Epithelial cell of prostate (primary cell): ENCODE results near the gene RNF149.
"Not testable (repeated sequence)": the region's sequence is repeated elsewhere in the genome, so short reads cannot be mapped to it uniquely, and the experiment has no call there.

Experiments
- DNase-seq: peaks from one replicate; pipeline ENCODE4 v3.0.0-alpha.2; 2011; ENCODE audit warnings: low read depth, low spot score
- H3K27ac ChIP-seq: fragments of 450-650 bp; 2 replicates; pipeline ENCODE4 v1.5.1; 2017; ENCODE audit warnings: mild to moderate bottlenecking

Gene RNF149

DNA sequence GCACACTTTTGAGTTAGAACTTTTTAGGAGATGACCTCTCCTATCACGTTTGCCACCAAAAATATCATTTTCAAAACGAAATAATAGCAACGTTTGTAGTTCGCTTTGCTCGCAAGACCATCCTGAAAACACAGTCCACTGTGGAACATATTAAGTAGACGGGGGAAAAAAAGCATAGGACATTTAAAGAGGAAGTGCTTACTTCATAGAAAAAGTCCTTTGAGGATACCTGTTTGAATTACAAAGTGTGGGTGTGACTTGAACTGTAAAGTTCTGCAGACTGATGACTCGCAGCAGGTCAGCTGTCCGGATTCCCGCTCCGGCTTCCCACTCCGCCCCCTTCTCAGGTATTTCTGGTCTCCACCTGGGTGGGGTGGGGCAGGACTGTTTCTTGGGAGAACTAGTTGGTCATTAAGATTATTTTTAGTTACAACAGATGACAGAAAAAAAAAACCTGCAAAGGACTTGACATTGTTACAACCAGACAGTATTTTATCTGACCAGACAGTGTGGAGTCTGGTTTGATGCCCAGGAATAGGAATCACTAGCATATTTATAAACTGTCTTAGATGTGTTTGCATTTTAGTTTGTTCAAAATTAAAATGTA is 42.5 kb downstream of the RNF149 start:
- no peak for DNase-seq
- peak overlapping the region; percentile 66 for H3K27ac ChIP-seq

DNA sequence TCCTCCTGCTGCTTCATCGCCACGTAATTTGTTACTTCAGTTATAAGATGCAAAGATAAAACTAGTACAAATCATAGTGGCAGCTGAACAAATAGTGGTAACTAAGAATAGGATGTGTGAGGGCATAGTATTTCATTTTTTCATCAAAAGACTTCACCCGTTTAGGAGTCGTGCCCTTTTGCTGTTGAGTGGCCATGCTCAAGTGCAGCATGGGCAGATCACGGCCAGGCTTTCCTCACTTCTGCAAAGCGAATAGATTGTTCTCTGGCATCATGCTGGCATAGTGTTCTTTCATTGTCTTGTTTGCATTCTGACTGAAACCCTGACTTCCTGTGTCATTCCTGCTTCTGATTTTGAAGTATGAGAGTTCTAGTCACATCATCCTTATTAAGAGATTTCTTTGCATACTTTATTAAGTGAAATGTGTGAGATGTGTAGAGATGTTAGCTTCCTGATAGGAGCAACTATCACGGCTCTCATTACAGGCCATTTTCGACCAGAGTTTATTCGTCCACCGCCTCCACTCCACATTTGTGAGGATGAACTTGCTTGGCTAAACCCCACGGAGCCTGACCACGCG is 44.1 kb downstream of the RNF149 start:
- DNase-seq, result no peak
- peak overlapping the region; percentile 66 for H3K27ac ChIP-seq

DNA sequence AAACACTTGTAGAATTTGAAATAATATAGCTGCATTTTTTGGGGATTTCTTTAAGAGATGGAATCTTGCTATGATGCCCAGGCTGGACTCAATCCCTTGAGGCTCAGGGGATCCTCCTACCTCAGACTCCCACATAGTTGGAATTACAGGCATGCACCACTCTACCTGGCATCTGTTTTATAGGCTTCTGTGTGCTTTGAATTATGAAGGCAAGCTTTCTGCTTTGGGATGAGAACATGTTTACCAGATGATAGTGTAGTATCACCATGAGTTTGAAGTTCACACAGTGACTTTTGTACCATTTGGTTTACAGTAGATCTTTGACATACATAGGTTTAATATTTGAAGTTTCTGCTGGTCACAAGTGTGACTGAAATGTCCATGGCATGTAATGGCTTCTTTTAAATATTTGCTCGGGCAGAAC is 45.1 kb downstream of the RNF149 start:
- no peak for DNase-seq
- H3K27ac ChIP-seq, result no peak overlapping the region

DNA sequence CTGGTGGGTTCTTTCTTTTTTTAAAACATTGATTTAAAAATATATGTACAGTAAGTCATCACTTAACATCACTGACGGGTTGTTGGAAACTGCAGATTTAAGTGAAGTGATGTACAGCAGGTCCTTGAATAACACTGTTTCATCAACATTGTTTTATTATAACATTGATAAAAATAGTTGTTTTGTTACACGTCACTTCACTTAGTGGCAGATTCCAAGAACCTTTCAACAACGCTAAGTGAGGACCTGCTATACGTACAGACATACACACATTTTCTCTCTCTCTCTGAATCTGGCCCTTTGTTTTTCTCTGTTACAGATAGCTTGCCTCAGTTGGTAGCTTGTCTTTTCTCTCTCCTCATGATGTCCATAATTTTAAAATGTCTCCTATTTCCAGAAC is 46.4 kb downstream of the RNF149 start:
- DNase-seq, result no peak
- H3K27ac ChIP-seq, result no peak overlapping the region

DNA sequence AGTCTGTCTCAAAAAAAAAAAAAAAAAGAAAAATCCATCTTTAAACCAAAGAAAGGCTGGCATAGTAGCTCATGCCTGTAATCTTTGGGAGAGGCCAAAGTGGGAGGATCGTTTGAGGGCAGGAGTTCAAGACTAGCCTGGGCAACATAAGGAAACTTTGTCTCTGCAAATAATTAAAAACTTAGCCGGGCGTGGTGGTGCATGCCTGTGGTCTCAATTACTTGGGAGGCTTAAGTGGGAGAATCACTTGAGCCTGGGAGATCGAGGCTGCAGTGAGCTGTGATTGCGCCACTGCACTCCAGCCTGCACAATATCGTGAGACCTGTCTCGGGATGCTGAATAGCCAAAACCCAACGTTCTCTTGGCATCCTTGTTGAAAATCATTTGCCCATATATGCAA is 49.7 kb downstream of the RNF149 start:
- DNase-seq, result no peak
- H3K27ac ChIP-seq, result no peak overlapping the region

DNA sequence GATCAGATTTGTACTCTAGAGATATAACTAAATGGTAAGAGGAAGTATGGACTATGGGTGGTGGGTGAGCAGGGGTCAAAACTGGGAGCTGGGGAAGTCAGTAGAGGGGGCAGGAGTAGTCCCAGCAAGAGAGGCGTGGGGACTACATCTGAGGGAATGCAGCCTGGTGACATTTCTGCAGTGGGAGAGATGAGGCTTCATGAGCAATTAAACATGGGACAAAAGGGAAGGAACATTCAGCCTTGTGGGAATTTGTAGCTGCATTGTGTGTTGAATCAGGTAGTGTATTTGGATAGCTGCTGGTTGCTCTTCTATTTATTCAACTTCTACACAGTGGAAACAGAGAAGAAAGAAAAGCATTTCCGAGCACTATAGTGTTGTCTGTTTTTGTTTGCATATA is 52.2 kb downstream of the RNF149 start:
- no peak for DNase-seq
- H3K27ac ChIP-seq, result peak overlapping the region; percentile 91

DNA sequence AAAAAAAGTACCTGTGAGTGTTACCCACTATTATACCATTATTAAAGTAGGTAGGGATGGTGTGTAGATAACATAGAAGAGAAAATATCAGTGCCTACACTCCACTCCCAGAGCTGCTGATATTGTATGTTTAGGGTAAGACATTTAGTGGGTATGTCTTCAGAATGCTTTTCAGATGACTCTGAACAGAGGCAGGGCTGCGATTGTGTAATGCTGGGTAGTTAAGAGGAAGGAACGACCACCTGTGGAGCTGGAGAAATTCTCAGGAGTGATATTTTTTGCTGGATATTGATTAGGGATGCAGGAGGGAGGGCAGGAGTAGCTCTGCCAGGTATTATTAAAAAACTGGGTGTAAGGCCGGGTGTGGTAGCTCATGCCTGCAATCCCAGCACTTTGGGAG is 53.0 kb downstream of the RNF149 start:
- peak overlapping the region; percentile 91 for H3K27ac ChIP-seq
- DNase-seq, result no peak

DNA sequence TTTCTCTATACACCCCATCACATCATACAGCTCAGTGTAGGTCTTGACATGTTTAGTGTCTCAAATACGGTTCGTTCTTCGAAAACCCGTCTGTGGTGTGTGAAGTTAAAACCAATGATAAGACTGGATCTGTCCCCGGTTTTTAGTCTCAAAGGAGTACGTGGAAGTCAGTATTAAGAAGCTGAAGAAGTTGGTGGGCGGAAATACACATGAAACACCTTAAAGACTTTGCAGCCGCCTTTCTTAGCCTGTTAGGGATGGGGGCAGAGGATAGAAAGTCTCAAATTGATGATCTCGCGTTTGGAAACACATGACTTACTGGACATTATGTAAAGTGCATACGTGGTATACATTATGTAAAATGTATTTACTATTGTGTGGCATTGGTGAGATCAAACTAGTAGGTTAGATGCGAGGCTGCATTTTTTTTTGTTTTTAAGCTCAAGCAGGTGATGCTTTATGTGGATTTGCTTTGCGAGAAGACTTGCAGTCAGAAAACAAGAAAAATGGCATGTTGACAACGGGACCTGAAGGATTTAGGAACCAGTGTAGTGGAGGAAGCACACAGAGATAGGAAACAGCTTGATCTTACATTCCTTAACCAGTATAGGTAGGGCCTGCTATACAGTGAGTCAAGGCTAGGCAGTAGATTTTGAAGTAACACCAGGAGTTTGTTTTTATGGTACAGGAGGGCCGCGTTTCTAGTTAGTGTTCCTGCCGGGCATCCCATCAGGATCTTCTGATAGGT is 54.6 kb downstream of the RNF149 start:
- no peak for DNase-seq
- H3K27ac ChIP-seq, result peak overlapping the region; percentile 91

DNA sequence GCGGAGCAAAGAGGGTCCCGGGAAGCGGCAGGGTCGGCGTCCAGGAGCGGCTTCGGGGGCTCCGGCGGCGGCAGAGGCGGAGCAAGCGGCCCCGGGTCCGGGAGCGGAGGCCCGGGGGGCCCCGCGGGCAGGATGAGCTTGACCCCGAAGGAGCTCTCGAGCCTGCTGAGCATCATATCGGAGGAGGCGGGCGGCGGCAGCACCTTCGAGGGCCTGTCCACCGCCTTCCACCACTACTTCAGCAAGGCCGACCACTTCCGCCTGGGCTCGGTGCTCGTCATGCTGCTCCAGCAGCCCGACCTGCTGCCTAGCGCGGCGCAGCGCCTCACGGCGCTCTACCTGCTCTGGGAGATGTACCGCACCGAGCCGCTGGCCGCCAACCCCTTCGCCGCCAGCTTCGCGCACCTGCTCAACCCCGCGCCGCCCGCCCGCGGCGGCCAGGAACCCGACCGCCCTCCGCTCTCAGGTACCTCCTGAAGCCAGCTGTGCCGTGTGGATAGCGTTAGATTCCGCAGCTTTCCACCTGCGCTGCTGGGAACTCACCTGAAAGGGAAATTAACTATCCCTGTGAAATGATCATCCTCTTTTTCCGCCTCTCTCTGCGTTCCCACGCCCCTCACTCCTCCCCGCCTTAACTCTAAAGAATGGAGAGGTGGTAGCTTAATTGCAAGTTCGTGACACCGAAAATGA is 55.3 kb downstream of the RNF149 start:
- peak overlapping the region; percentile 91 for H3K27ac ChIP-seq
- no peak for DNase-seq

DNA sequence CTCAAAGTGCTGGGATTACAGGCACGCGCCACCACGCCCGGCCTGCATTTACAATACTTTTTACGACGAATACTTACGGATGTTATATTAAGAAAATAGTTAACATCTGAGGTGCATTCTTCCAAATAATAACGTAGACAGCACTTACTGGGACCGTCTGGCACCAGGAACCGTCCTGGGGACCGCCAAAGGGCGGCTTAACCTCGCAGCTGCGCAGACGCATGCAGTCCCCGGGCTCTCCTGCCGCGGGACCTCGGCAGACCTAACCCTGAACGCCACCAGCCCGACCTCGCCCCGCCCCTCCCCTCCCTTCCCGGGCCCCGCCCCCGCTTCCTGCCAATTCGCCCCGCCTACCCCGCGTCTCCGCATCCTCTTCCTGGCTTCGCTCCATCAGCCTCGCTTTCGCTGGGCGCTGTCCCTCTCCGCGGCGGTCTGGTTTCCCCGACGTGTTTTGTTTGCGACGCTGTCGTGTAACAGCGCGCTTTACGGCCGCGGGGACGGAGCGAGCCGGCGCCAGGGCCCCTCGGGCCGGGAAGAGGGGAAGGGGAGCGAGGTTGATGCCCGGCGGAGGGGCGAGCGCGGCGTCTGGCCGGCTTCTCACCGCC is 56.0 kb downstream of the RNF149 start, which contains the start of gene CNOT11:
Gene CNOT11 (plus strand): TSS at position 479 of the 605 bp plus-strand sequence. CDS start 79 bp downstream, at position 558.
- DNase-seq, result peak; percentile 84
- H3K27ac ChIP-seq, result peak within 1 kb of the TSS; percentile 91

DNA sequence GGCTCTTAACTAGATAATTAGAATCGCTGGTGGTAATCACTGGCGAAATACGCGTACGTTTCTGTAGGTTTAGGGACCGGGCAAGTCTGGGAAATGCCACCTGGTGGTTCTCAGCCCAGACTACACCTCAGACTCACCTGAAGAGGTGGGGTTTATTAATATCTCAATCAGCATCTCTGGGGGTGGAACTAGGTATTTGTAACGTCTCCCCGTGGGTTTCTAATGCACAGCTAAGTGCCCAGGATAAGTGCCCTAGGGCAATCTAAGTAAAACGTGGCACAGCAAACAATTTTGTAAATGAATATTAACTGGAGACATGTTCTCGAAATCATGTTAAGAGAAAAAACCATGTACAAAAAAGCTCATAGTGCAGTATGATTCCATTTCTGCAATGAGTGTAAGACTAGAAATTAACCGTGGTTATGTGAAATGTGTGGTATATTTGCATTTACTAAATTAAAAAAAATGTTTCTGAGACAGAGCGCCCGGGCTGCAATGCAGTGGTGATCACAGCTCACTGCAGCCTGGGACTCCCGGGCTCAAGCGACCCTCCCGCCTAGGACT is 56.6 kb downstream of the RNF149 start:
- DNase-seq, result no peak

DNA sequence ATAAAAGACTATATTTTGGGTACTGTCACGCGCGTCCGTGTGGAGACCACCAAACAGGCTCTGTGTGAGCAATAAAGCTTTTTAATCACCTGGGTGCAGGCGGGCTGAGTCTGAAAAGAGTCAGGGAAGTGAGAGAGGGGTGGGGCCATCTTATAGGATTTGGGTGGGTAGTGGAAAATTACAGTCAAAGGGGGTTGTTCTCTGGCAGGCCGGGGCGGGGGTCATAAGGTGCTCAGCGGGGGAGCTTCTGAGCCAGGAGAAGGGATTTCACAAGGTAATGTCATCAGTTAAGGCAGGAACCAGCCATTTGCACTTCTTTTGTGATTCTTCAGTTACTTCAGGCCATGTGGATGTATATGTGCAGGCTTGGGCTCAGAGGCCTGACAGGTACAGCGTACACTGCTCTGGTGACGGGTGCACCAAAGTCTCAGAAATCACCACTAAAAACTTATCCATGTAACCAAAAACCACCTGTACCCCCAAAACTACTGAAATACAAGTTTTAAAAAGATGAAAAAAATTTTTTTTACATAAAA is 57.2 kb downstream of the RNF149 start:
- peak overlapping the region; percentile 91 for H3K27ac ChIP-seq
- DNase-seq, result not testable (repeated sequence)

More for the DNA sequence above, 56.6 kb downstream of the RNF149 start:
- H3K27ac ChIP-seq, result peak overlapping the region; percentile 91

DNA sequence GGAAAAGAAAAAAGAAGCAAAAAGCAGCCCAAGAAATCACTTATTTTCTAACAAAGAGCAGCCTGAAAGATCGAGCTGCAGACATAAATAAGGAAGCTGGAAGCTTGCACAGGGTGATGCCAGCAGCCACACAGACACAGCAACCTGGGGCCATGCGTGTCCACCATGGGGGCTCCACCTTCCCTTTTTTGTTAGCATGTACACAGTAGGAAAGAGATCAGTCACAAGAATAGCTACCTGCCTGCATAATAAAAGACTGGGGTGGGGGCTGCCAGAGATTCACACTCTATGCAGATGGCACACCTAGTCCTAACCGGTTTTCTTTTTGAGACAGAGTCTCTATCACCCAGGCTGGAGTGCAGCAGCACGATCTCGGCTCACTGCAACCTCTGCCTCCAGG is 58.7 kb downstream of the RNF149 start:
- no peak for DNase-seq
- H3K27ac ChIP-seq, result no peak overlapping the region

DNA sequence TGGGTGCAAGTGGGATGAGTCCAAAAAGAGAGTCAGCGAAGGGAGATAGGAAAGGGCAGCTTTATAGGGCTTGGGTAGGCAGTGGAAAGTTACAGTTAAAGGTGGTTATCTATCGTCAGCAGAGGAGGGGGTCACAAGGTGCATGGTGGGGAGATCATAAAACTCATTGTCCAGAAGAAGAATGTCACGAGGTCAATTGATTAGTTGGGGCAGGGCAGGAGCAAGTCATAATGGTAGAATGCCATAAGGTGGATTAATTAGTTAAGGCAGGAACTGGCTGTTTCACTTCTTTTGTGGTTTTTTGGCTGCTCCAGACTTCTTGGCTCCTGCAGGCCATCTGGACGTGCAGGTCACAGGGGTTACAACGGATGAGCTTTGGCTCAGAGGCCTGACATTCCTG is 59.7 kb downstream of the RNF149 start:
- DNase-seq, H3K27ac ChIP-seq: not testable (repeated sequence)

DNA sequence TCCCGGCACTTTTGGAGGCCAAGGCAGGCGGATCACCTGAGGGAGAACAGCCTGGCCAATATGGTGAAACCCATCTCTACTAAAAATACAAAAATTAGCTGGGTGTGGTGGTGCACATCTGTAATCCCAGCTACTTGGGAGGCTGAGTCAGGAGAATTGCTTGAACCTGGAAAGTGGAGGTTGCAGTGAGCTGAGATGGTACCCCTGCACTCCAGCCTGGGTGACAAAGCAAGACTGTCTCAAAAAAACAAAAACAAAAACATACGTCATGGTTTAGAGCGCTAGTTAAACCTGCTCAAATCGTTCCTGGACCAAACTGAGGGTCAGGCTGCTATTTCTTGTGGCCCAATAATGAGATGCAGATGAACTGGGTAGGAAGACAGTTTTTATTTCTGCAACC is 63.0 kb downstream of the RNF149 start:
- DNase-seq, result not testable (repeated sequence)
- H3K27ac ChIP-seq, result peak overlapping the region; percentile 52

DNA sequence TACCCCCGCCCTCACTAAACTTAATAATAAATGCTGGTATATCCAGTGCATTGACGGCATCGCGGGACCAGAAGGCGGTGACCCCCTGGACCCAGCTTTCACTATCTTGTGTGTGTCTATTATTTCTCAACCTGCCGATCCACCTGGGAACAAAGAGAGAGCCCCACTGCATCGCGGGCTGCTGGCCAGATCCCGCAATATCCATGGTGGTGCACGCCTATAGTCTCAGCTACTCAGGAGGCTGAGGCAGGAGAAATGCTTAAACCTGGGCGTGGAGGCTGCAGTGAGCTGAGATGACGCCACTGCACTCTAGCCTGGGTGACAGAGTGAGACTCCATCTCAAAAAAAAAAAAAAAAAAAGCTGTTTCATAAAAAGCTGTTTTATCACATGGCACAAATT is 63.6 kb downstream of the RNF149 start:
- peak overlapping the region; percentile 52 for H3K27ac ChIP-seq
- not testable (repeated sequence) for DNase-seq

DNA sequence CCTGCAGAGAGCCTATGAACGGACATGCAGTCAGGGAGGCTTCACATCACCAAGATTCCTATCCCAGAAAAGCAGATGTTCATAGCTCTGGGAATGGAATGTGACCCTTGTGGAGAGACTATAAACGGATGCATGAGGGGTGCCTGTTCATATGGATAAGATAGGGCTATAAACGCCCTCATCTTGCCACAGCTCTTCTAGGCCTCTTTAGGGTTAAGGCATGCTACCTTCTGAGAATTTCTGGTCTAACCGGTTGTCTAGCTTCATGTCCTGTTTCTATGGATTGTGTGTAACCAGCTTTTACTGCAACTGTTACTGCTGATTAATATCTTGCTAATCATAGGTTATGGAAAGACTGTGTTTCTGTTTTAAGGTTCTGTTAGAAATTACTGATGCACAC is 64.1 kb downstream of the RNF149 start:
- not testable (repeated sequence) for DNase-seq
- peak overlapping the region; percentile 52 for H3K27ac ChIP-seq

DNA sequence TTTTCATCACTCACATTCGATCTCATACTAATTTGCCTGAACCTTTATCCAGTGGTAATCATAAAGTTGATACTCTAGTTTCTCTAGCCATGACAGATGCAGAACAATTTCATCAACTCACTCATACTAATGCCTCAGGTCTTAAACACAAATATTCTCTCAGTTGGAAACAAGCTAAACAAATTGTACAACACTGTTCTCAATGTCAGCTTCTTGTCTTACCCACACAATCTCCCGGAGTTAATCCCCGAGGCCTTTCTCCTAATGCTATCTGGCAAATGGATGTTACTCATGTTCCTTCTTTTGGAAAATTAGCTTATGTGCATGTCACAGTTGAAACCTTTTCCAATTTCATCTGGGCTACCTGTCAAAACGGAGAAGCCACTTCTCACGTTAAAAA is 67.3 kb downstream of the RNF149 start:
- H3K27ac ChIP-seq, result no peak overlapping the region
- no peak for DNase-seq

DNA sequence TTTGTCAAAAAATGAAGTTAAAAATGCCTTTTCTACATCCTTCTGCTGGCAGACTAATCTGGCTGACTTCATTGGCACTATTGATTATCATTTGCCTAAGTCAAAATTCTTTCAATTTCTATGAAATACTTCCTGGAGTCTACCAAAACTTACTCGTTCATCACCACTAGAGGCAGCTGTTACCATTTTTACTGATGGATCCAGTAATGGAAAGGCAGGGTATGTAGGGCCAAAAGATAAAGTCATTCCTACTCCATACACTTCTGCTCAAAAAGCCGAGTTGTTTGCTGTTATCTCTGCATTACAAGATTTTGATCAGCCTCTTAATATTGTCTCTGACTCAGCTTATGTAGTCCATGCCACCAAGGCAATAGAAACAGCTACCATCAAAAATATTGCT is 67.8 kb downstream of the RNF149 start:
- not testable (repeated sequence) for DNase-seq
- H3K27ac ChIP-seq, result peak overlapping the region; percentile 55

DNA sequence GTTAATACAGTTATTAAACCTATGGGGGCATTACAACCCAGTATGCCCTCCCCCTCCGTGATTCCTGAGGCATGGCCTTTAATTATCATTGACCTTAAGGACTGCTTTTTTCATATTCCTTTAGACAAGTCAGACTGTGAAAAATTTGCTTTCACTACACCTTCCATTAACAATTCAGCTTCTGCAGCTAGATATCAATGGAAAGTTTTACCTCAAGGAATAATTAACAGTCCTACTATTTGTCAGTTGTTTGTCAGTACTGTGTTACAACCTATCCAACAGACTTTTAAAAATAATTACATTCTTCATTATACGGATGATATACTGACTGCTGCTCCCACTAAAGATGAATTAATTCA is 68.8 kb downstream of the RNF149 start:
- not testable (repeated sequence) for DNase-seq
- peak overlapping the region; percentile 55 for H3K27ac ChIP-seq
